H9 (cell line): ENCODE data around the gene NXPH4. TPM values are rescaled to one million over a fixed set of nuclear protein-coding genes. Genes with fewer than 3 reads are reported as not detected.

Experiments
- DNase-seq: peaks from one replicate; pipeline ENCODE4 v3.0.0-alpha.2; 2017
- H2AFZ ChIP-seq: one replicate; pipeline ENCODE4 v1.6.1; 2013; ENCODE audit warnings: mild to moderate bottlenecking, low read length, control low read depth, moderate library complexity
- H2AK5ac ChIP-seq: 2 replicates; pipeline ENCODE4 v1.6.1; 2013; ENCODE audit warnings: low read length, control low read depth, mixed read lengths; ENCODE audit not compliant: insufficient read length
- H2BK120ac ChIP-seq: one replicate; pipeline ENCODE4 v1.6.1; 2013; ENCODE audit warnings: low read depth, mild to moderate bottlenecking, low read length, control low read depth, inconsistent platforms; ENCODE audit not compliant: poor library complexity, severe bottlenecking
- H2BK12ac ChIP-seq: 2 replicates; pipeline ENCODE4 v1.6.1; 2013; ENCODE audit warnings: low read length, control low read depth, mixed read lengths, low read depth; ENCODE audit not compliant: insufficient read length
- H2BK15ac ChIP-seq: 2 replicates; pipeline ENCODE4 v1.6.1; 2013; ENCODE audit warnings: low read depth, low read length, control low read depth
- H2BK20ac ChIP-seq: one replicate; pipeline ENCODE4 v1.6.1; 2013; ENCODE audit warnings: low read depth, mild to moderate bottlenecking, low read length, control low read depth, inconsistent platforms; ENCODE audit not compliant: poor library complexity, severe bottlenecking
- H2BK5ac ChIP-seq: 2 replicates; pipeline ENCODE4 v1.6.1; 2013; ENCODE audit warnings: low read length, control low read depth, mixed read lengths; ENCODE audit not compliant: insufficient read length
- H3K14ac ChIP-seq: 2 replicates; pipeline ENCODE4 v1.6.1; 2013; ENCODE audit warnings: low read length, control low read depth; ENCODE audit not compliant: insufficient read depth
- H3K18ac ChIP-seq: 2 replicates; pipeline ENCODE4 v1.6.1; 2013; ENCODE audit warnings: low read depth, mild to moderate bottlenecking, mixed read lengths, low read length, control low read depth; ENCODE audit not compliant: insufficient read length
- H3K23ac ChIP-seq: 2 replicates; pipeline ENCODE4 v1.6.1; 2013; ENCODE audit warnings: low read length, control low read depth, mixed read lengths, low read depth; ENCODE audit not compliant: insufficient read length
- H3K23me2 ChIP-seq: 2 replicates; pipeline ENCODE4 v1.6.1; 2013; ENCODE audit warnings: low read depth, mild to moderate bottlenecking, mixed read lengths, low read length, control low read depth; ENCODE audit not compliant: insufficient read length, poor library complexity, severe bottlenecking
- H3K27ac ChIP-seq: 2 replicates; pipeline ENCODE4 v1.5.1; 2013; ENCODE audit warnings: low read length, control low read depth, mixed read lengths, low read depth; ENCODE audit not compliant: insufficient read length
- H3K27me3 ChIP-seq: 2 replicates; pipeline ENCODE4 v1.6.1; 2013; ENCODE audit warnings: low read length, control low read depth, inconsistent platforms; ENCODE audit not compliant: insufficient read depth
- H3K4ac ChIP-seq: 2 replicates; pipeline ENCODE4 v1.6.1; 2013; ENCODE audit warnings: low read depth, mild to moderate bottlenecking, control low read depth, inconsistent platforms, low read length, moderate library complexity
- H3K4me1 ChIP-seq: 2 replicates; pipeline ENCODE4 v1.6.1; 2013; ENCODE audit warnings: low read length, control low read depth, inconsistent platforms; ENCODE audit not compliant: insufficient read depth
- H3K4me2 ChIP-seq: 2 replicates; pipeline ENCODE4 v1.6.1; 2013; ENCODE audit warnings: low read length, control low read depth, mixed read lengths; ENCODE audit not compliant: insufficient read length, insufficient read depth
- H3K56ac ChIP-seq: 2 replicates; pipeline ENCODE4 v1.6.1; 2013; ENCODE audit warnings: low read depth, mild to moderate bottlenecking, mixed read lengths, low read length, control low read depth; ENCODE audit not compliant: insufficient read length
- H3K79me1 ChIP-seq: 2 replicates; pipeline ENCODE4 v1.6.1; 2013; ENCODE audit warnings: low read depth, mild to moderate bottlenecking, moderate library complexity, low read length, control low read depth, inconsistent platforms; ENCODE audit not compliant: insufficient read depth, poor library complexity, severe bottlenecking
- H3K79me2 ChIP-seq: 2 replicates; pipeline ENCODE4 v1.6.1; 2013; ENCODE audit warnings: low read length, control low read depth, inconsistent platforms; ENCODE audit not compliant: insufficient read depth
- H3K9ac ChIP-seq: 2 replicates; pipeline ENCODE4 v1.6.1; 2013; ENCODE audit warnings: low read length, control low read depth, mixed read lengths; ENCODE audit not compliant: insufficient read length; ENCODE audit errors: extremely low read depth
- H3K9me3 ChIP-seq: one replicate; pipeline ENCODE4 v1.6.1; 2013; ENCODE audit warnings: low read depth, low read length, inconsistent platforms; ENCODE audit not compliant: control insufficient read depth
- H3T11ph ChIP-seq: one replicate; pipeline ENCODE4 v1.6.1; 2013; ENCODE audit warnings: mild to moderate bottlenecking, low read length, control low read depth, inconsistent platforms
- H4K20me1 ChIP-seq: one replicate; pipeline ENCODE4 v1.6.1; 2013; ENCODE audit not compliant: control insufficient read depth, insufficient read length, insufficient read depth
- H4K5ac ChIP-seq: 2 replicates; pipeline ENCODE4 v1.6.1; 2013; ENCODE audit warnings: low read depth, mild to moderate bottlenecking, mixed read lengths, low read length, control low read depth; ENCODE audit not compliant: insufficient read length
- H4K8ac ChIP-seq: replicated peaks from 2 replicates; pipeline ENCODE4 v1.6.1; 2013; ENCODE audit warnings: low read length, control low read depth, mixed read lengths, low read depth; ENCODE audit not compliant: insufficient read length
- H4K91ac ChIP-seq: 2 replicates; pipeline ENCODE4 v1.6.1; 2013; ENCODE audit warnings: low read depth, mild to moderate bottlenecking, moderate library complexity, mixed read lengths, low read length, control low read depth; ENCODE audit not compliant: insufficient read length
- H3K27ac Mint-ChIP-seq, 3 experiments: 2 replicates in 2 of 3; 3 replicates in 1 of 3; pipeline ENCODE4 v1.8.0; 2020 to 2021; ENCODE audit warnings: mixed read lengths in 3 of 3, mild to moderate bottlenecking in 1 of 3, moderate library complexity in 1 of 3
- H3K27me3 Mint-ChIP-seq: 2 replicates; pipeline ENCODE4 v1.8.0; 2021; ENCODE audit warnings: low read depth, mild to moderate bottlenecking, moderate library complexity, mixed read lengths
- H3K36me3 Mint-ChIP-seq, 3 experiments: 2 replicates in 2 of 3; 3 replicates in 1 of 3; pipeline ENCODE4 v1.8.0; 2020 to 2021; ENCODE audit warnings: low read depth in 3 of 3, mixed read lengths in 3 of 3; ENCODE audit not compliant: insufficient read depth in 1 of 3
- H3K4me1 Mint-ChIP-seq, 2 experiments: 2 replicates each; pipeline ENCODE4 v1.8.0; 2020; ENCODE audit warnings: mixed read lengths in 2 of 2
- H3K4me3 Mint-ChIP-seq, 2 experiments: 2 replicates in 1 of 2; 3 replicates in 1 of 2; pipeline ENCODE4 v1.8.0; 2020 to 2021; ENCODE audit warnings: mild to moderate bottlenecking in 2 of 2, mixed read lengths in 2 of 2, moderate library complexity in 1 of 2
- H3K9me3 Mint-ChIP-seq, 2 experiments: 2 replicates in 1 of 2; 3 replicates in 1 of 2; pipeline ENCODE4 v1.8.0; 2020; ENCODE audit warnings: mild to moderate bottlenecking in 2 of 2, mixed read lengths in 2 of 2, moderate library complexity in 1 of 2
- WGBS: extraction: QIAGEN DNeasy Blood & Tissue Kit; methylation state at CpG from one replicate; pipeline ENCODE4 v1.1.7; 2013; ENCODE audit warnings: missing lambda C conversion rate, low lambda C conversion rate, mixed read lengths; ENCODE audit not compliant: insufficient read length; ENCODE audit errors: extremely low coverage; 5-methylcytosine and 5-hydroxymethylcytosine counted together
- total RNA-seq: library from RNA; stranded (reverse); gene quantifications from 2 replicates; pipeline ENCODE4 v1.2.1, GENCODE V29; 2021
- TF ChIP-seq, protein P1 (sequence below): fragments of 200-600 bp; sonication (generic); conservative IDR thresholded peaks from 3 replicates; pipeline ENCODE4 v1.8.0; 2021; ENCODE audit warnings: antibody characterized with exemption, mild to moderate bottlenecking

NXPH4 gene
- total RNA-seq, 1 experiment from 2014 or later = 2.1 TPM

- Mint-ChIP-seq H3K4me1 (peaks cover 4 to 5% of the 10 kb centered on the region in 2 experiments), H3K27ac (no peak overlapping the region), H3K9me3 (no peaks in the 10 kb centered on the region), H3K36me3 (peaks cover 54 to 90% (median 88%) of the 10 kb centered on the region in 3 experiments; a peak in 6 of 7 replicates), H3K4me3 (no peak overlapping the region), H3K27me3 (no peaks in the 10 kb centered on the region)
- H2BK120ac ChIP-seq = no peak overlapping the region
- H3K27me3 ChIP-seq = no peaks in the 10 kb centered on the region
- H3K27ac ChIP-seq = no peak overlapping the region
- no peak overlapping the region for H2AFZ ChIP-seq
- WGBS = no CpG with 5 or more reads among the region's 20 CpGs
- H3K4me2 ChIP-seq = no peak overlapping the region
- no peak overlapping the region for H2BK5ac ChIP-seq
- H3K79me1 ChIP-seq = no peaks in the 10 kb centered on the region
- H4K8ac ChIP-seq = no peak overlapping the region
- H4K20me1 ChIP-seq = peaks cover 3% of the 10 kb centered on the region
- H3K4me1 ChIP-seq = no peaks in the 10 kb centered on the region
- H3T11ph ChIP-seq = no peak overlapping the region
- no peak overlapping the region for H3K56ac ChIP-seq
- H2BK20ac ChIP-seq = no peak overlapping the region
- no peaks in the 10 kb centered on the region for H3K79me2 ChIP-seq
- no peak overlapping the region for H2AK5ac ChIP-seq
- no peaks in the 10 kb centered on the region for H3K9me3 ChIP-seq
- no peak overlapping the region for H4K5ac ChIP-seq
- no peak overlapping the region for H3K14ac ChIP-seq
- no peak overlapping the region for H3K9ac ChIP-seq
- no peak for DNase-seq
- no peak overlapping the region for H3K18ac ChIP-seq
- no peak overlapping the region for H2BK12ac ChIP-seq
- H4K91ac ChIP-seq = no peak overlapping the region
- TF ChIP-seq, protein P1, sequence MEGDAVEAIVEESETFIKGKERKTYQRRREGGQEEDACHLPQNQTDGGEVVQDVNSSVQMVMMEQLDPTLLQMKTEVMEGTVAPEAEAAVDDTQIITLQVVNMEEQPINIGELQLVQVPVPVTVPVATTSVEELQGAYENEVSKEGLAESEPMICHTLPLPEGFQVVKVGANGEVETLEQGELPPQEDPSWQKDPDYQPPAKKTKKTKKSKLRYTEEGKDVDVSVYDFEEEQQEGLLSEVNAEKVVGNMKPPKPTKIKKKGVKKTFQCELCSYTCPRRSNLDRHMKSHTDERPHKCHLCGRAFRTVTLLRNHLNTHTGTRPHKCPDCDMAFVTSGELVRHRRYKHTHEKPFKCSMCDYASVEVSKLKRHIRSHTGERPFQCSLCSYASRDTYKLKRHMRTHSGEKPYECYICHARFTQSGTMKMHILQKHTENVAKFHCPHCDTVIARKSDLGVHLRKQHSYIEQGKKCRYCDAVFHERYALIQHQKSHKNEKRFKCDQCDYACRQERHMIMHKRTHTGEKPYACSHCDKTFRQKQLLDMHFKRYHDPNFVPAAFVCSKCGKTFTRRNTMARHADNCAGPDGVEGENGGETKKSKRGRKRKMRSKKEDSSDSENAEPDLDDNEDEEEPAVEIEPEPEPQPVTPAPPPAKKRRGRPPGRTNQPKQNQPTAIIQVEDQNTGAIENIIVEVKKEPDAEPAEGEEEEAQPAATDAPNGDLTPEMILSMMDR = no peak
- no peaks in the 10 kb centered on the region for H3K23me2 ChIP-seq
- H3K23ac ChIP-seq = no peak overlapping the region
- H2BK15ac ChIP-seq = no peak overlapping the region
- H3K4ac ChIP-seq = no peak overlapping the region
These were observed 36.1 kb upstream of the NXPH4 start for GRCh38 chr12:57180321-57180989.
